Measurements from ENCODE around the gene PAQR7.

Gene PAQR7

DNA sequence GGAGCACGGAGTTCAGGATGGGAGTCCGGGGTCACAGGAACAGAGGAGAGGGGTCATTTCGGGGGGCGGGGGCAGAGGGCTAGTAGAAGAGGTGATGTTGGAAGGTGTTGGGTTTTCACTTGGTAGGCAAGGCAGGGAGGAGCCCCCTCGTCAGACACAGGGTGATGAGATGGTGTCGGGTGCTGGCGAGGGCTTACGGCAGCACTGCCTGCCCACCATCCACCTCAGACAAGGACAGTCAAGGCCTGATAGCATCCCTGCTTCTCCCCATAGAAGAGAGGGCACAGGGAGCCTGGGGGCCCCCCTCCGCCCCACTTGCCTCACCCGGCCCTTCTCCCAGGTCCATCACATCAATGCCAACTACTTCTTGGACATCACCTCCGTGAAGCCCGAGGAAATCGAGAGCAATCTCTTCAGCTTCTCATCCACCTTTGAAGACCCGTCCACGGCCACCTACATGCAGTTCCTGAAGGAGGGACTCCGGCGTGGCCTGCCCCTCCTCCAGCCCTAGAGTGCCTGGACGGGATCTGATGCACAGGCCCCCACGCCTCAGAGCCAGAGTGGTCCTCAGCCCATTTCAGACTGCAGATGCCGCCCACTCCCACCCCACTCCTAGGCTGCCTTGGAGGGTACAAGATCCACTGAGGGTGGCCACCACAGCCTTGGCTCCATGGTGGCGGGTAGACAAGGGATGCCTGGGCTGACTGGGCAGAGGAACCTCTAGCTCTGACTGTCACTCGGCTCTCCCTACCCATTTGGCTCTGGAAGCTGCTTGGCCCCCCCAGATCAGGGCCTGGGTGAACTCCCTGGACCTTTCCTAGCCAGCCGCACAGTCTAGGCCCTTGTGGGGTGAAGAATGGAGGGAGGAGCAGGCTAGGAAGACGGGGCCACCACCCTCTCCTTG is 60.0 kb downstream of the PAQR7 start:
- H3K4me3 ChIP-seq (ENCODE audit: low read length), result no peak overlapping the region
- DNase-seq (ENCODE audit: low read depth), result no peak
- no peak for TF ChIP-seq CTCF (IDR thresholded peaks at IDR 0.05; ENCODE audit: insufficient read depth, low read depth, low read length, missing control alignments)

DNA sequence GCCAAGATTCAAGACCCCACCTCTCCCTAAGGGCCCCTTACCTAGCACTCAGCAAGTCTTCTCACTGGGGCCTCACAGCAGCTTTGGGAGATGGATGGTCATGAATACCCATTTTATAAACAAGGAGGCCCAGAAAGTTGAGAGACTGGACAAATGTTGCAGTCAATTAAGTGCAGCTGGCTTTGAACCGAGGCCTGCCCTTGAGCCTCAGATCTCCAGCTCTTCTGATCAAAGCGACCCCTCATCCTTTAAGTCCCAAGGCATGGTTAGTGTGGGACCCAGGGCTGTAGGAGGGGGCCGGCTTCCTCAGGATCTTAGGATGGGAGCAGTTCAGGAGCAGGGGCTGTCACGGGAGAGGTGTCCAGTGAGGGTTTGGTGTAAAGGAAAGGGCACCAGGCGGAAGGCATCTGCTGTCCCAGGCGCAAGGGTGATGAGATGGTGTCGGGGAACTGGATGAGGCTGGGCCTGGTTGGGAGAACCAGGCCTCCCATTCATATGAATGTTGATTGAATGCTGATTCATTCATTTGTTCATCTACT is 60.9 kb downstream of the PAQR7 start:
- TF ChIP-seq CTCF (IDR thresholded peaks at IDR 0.05; ENCODE audit: insufficient read depth, low read depth, low read length, missing control alignments), result no peak
- no peak overlapping the region for H3K4me3 ChIP-seq (ENCODE audit: low read length)
- no peak for DNase-seq (ENCODE audit: low read depth)

- H3K4me3 ChIP-seq (ENCODE audit: low read length), result no peak overlapping the region
- DNase-seq (ENCODE audit: low read depth), result no peak
- no peak for TF ChIP-seq CTCF (IDR thresholded peaks at IDR 0.05; ENCODE audit: insufficient read depth, low read depth, low read length, missing control alignments)
These were observed 61.6 kb downstream of the PAQR7 start for GRCh38 chr1:25813734-25814471.

DNA sequence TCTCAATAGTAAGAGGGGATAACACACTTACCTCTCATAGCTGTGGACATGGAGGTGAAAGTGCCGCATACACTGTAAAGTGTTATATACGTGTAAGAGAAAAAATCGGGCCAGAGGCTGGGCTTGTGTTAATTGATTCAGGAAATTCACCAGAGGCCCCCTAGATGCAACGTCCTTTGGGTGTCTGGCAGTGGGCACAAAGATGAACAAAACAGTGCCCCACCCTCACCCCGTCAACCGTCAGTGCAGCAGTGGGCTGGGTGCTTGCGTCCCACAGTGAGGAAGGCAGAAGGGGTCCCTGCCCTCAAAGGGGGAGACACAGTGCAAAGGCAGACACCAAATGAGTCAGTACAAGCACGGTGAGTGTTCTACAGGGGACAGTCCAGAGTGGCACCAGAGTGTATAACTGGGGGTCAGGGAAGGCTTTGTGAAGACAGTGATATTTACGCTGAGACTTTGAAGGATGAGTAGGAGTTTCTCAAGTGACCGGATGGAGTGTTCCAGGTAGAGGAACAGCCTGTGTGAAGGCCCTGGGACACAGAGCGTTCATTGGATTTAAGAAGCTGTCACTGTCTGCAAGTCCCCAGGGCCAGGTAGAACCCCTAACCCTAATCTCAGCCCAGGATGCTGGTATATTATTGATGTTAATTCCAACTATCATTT is 62.3 kb downstream of the PAQR7 start:
- TF ChIP-seq CTCF (IDR thresholded peaks at IDR 0.05; ENCODE audit: insufficient read depth, low read depth, low read length, missing control alignments), result no peak
- no peak overlapping the region for H3K4me3 ChIP-seq (ENCODE audit: low read length)
- DNase-seq (ENCODE audit: low read depth), result no peak

Measured in epithelial cell of esophagus (primary cell).